Ishikawa (cell line): ENCODE measurements around the gene TUBB1.

ENCODE experiments used
- CREB1 ChIP-seq: IDR thresholded peaks from 2 replicates; pipeline ENCODE4 v1.6.1; 2012; ENCODE audit warnings: low read depth
- EGR1 ChIP-seq: IDR thresholded peaks from 2 replicates; pipeline ENCODE4 v1.6.1; 2012
- EP300 ChIP-seq: IDR thresholded peaks from 2 replicates; pipeline ENCODE4 v1.6.1; 2012; ENCODE audit warnings: borderline replicate concordance
- FOXM1 ChIP-seq: IDR thresholded peaks from 2 replicates; pipeline ENCODE4 v1.6.1; 2012; ENCODE audit warnings: low read depth, borderline replicate concordance
- RAD21 ChIP-seq: IDR thresholded peaks from 2 replicates; pipeline ENCODE4 v1.6.1; 2012; ENCODE audit warnings: low read depth
- TAF1 ChIP-seq: IDR thresholded peaks from 2 replicates; pipeline ENCODE4 v1.6.1; 2012; ENCODE audit warnings: low read depth, mild to moderate bottlenecking
- TEAD4 ChIP-seq: IDR thresholded peaks from 2 replicates; pipeline ENCODE4 v1.6.1; 2012
- YY1 ChIP-seq: IDR thresholded peaks from 2 replicates; pipeline ENCODE4 v1.6.1; 2012; ENCODE audit warnings: low read depth
- TF ChIP-seq, protein P1 (sequence below): IDR thresholded peaks from 2 replicates; pipeline ENCODE4 v1.6.1; 2012
- TF ChIP-seq, protein P2 (sequence below): IDR thresholded peaks from 2 replicates; pipeline ENCODE4 v1.6.1; 2012

DNA sequence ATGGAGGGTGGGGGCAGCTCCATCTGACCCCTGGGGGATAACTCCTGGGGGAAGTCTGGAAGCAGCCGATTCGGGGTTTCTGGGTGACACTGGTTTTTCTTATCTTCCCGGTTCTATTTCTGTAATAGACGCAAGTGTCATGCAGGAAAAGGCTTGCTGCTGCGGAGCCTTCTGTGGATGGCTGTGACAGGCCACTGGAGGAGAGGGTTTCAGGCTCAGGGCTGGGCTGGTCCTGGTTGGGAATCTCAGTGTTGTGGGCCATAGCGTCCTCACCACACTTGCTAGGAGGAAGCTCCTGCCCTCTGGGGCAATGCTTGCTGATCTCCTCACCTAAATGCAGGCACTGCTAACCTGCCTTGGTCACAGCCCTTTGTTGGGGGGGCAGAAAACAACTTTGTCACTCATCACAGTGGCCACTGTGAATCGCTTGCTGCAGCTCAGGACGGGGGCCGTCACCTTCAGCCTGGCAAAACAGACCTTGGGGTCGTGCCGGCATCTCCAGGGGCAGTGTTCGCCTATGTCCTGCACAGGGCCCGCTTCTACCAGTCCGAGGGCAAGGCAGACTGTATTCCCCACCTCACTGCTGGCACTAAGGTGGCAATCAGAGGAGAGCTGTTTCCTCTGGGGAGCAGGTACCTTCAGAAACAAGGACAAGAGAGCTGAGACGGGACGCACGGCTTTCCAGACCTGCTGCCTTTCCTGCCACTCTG, 4.4 kb upstream of the TUBB1 start:
- TF ChIP-seq YY1 (no peak), RAD21 (no peak), TAF1 (no peak), EP300 (no peak), FOXM1 (no peak), EGR1 (no peak), TEAD4 (no peak), CREB1 (no peak)
- TF ChIP-seq, protein P1, sequence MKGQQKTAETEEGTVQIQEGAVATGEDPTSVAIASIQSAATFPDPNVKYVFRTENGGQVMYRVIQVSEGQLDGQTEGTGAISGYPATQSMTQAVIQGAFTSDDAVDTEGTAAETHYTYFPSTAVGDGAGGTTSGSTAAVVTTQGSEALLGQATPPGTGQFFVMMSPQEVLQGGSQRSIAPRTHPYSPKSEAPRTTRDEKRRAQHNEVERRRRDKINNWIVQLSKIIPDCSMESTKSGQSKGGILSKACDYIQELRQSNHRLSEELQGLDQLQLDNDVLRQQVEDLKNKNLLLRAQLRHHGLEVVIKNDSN: no peak
- TF ChIP-seq, protein P2, sequence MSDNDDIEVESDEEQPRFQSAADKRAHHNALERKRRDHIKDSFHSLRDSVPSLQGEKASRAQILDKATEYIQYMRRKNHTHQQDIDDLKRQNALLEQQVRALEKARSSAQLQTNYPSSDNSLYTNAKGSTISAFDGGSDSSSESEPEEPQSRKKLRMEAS: no peak
